Measurements from ENCODE around the gene EXTL2.

GRCh38 chr1:100904528-100904927 lies 9.9 kb upstream of the EXTL2 start:
- TF ChIP-seq ZC3H10 (CRISPR knock-in tag; IDR thresholded peaks at IDR 0.05) = no peak
- TF ChIP-seq CREB5 (CRISPR knock-in tag; IDR thresholded peaks at IDR 0.05; ENCODE audit: low read depth) = no peak
- TF ChIP-seq TOX (CRISPR knock-in tag; IDR thresholded peaks at IDR 0.05; ENCODE audit: borderline replicate concordance) = no peak
- TF ChIP-seq OSR1 (CRISPR knock-in tag; IDR thresholded peaks at IDR 0.05) = no peak
- TF ChIP-seq ARNTL (CRISPR knock-in tag; IDR thresholded peaks at IDR 0.05; ENCODE audit: borderline replicate concordance, low read depth) = no peak
- no peak for TF ChIP-seq PPARA (CRISPR knock-in tag; IDR thresholded peaks at IDR 0.05; ENCODE audit: borderline replicate concordance)
- TF ChIP-seq TCF4 (CRISPR knock-in tag; IDR thresholded peaks at IDR 0.05; ENCODE audit: borderline replicate concordance) = no peak
- TF ChIP-seq POU6F1 (CRISPR knock-in tag; IDR thresholded peaks at IDR 0.05; ENCODE audit: borderline replicate concordance, low read depth) = no peak
- TF ChIP-seq GLIS3 (CRISPR knock-in tag; IDR thresholded peaks at IDR 0.05) = no peak
- TF ChIP-seq ZFP30 (CRISPR knock-in tag; IDR thresholded peaks at IDR 0.05) = no peak
- no peak for TF ChIP-seq TSHZ2 (CRISPR knock-in tag; IDR thresholded peaks at IDR 0.05)

All from SK-N-SH treated with all-trans-retinoic acid at 6 μM for 48 hours (cell line).